A549 (cell line): ENCODE data around the gene NIPBL.

ENCODE experiments used
- ATOH8 ChIP-seq: fragments of 250-450 bp; sonication (Bioruptor Pico); IDR thresholded peaks from 2 replicates; pipeline ENCODE4 v1.5.0; 2020; ENCODE audit warnings: low read depth, mild to moderate bottlenecking, moderate library complexity
- CTCF ChIP-seq: fragments of >200 bp; sonication (Bioruptor Twin); formaldehyde crosslinking; IDR thresholded peaks from 3 replicates; pipeline ENCODE4 v1.5.1; 2016
- NFE2L2 ChIP-seq: fragments of 150-350 bp; conservative IDR thresholded peaks from 2 replicates; pipeline ENCODE4 v1.6.1; 2014; ENCODE audit warnings: low read length
- POLR2A ChIP-seq: IDR thresholded peaks from 2 replicates; pipeline ENCODE4 v1.6.1; 2012; ENCODE audit warnings: mild to moderate bottlenecking, low read length
- RAD21 ChIP-seq, 2 experiments: fragments of >200 bp in 1 of 2; sonication (Bioruptor Twin) in 1 of 2; formaldehyde crosslinking in 1 of 2; IDR thresholded peaks in 1 of 2; conservative IDR thresholded peaks in 1 of 2; 2 replicates in 1 of 2; 3 replicates in 1 of 2; pipeline ENCODE4 v1.6.1; 2012 to 2018; ENCODE audit warnings: inconsistent platforms in 1 of 2
- REST ChIP-seq: fragments of 200-600 bp; sonication (generic); IDR thresholded peaks from 2 replicates; pipeline ENCODE4 v1.6.1; 2016; ENCODE audit warnings: antibody characterized with exemption, mild to moderate bottlenecking, moderate library complexity

- TF ChIP-seq REST (no peak), RAD21 (conservative IDR thresholded peaks at IDR 0.05 in 1 of 2, IDR thresholded peaks at IDR 0.05 in 1 of 2) (no peak), POLR2A (no peak), CTCF (no peak), ATOH8 (no peak), NFE2L2 (no peak)
These were observed 22.0 kb upstream of the NIPBL start for GRCh38 chr5:36854402-36855140.
